Endothelial cell (in vitro differentiated cells): ENCODE measurements around the gene PDE4D. TPM values are rescaled to one million over a fixed set of nuclear protein-coding genes. Genes with fewer than 3 reads are reported as not detected.

ENCODE experiments used
- DNase-seq: peaks from one replicate; pipeline ENCODE4 v3.0.0; 2021; ENCODE audit warnings: low spot score
- H3K27ac Mint-ChIP-seq: one replicate; pipeline ENCODE4 v1.8.0; 2021; ENCODE audit warnings: mixed read lengths, inconsistent platforms; ENCODE audit not compliant: unreplicated experiment
- H3K27me3 Mint-ChIP-seq: one replicate; pipeline ENCODE4 v1.8.0; 2021; ENCODE audit warnings: mild to moderate bottlenecking, moderate library complexity, mixed read lengths, inconsistent platforms; ENCODE audit not compliant: unreplicated experiment
- H3K36me3 Mint-ChIP-seq: one replicate; pipeline ENCODE4 v1.8.0; 2021; ENCODE audit warnings: mild to moderate bottlenecking, low read depth, mixed read lengths, inconsistent platforms; ENCODE audit not compliant: unreplicated experiment
- H3K4me1 Mint-ChIP-seq: one replicate; pipeline ENCODE4 v1.8.0; 2021; ENCODE audit warnings: mild to moderate bottlenecking, mixed read lengths, inconsistent platforms; ENCODE audit not compliant: unreplicated experiment
- H3K4me3 Mint-ChIP-seq: one replicate; pipeline ENCODE4 v1.8.0; 2021; ENCODE audit warnings: mild to moderate bottlenecking, mixed read lengths, inconsistent platforms; ENCODE audit not compliant: unreplicated experiment
- H3K9me3 Mint-ChIP-seq: one replicate; pipeline ENCODE4 v1.8.0; 2021; ENCODE audit warnings: mixed read lengths, inconsistent platforms; ENCODE audit not compliant: unreplicated experiment
- CTCF ChIP-seq: fragments of 200-600 bp; sonication (generic); IDR thresholded peaks from one replicate; pipeline ENCODE4 v1.5.0; 2021; ENCODE audit warnings: antibody characterized with exemption; ENCODE audit not compliant: unreplicated experiment
- total RNA-seq: library from RNA; stranded (reverse); fragmentation: NEBNext Ultra II Directional; extraction: Animal tissue kit (Norgen Biotek cat#: 25700); gene quantifications from one replicate; pipeline ENCODE4 v1.2.1, GENCODE V29; 2021; ENCODE audit not compliant: unreplicated experiment

PDE4D gene
- total RNA-seq, 1 donor from 2014 or later: 9.4 TPM

- Mint-ChIP-seq H3K4me3 (no peak overlapping the region), H3K36me3 (no peaks in the 10 kb centered on the region), H3K9me3 (no peaks in the 10 kb centered on the region), H3K27me3 (no peaks in the 10 kb centered on the region), H3K27ac (no peak overlapping the region), H3K4me1 (peaks cover 19% of the 10 kb centered on the region)
- DNase-seq: no peak
- TF ChIP-seq CTCF: no peak
These were observed 571.9 kb downstream of the PDE4D start for GRCh38 chr5:59321642-59322041.

- no peak overlapping the region for H3K4me3 Mint-ChIP-seq
- no peaks in the 10 kb centered on the region for H3K27me3 Mint-ChIP-seq
- no peak for DNase-seq
- H3K9me3 Mint-ChIP-seq: no peaks in the 10 kb centered on the region
- H3K4me1 Mint-ChIP-seq: peaks cover 19% of the 10 kb centered on the region
- no peak for TF ChIP-seq CTCF
- no peak overlapping the region for H3K27ac Mint-ChIP-seq
- H3K36me3 Mint-ChIP-seq: no peaks in the 10 kb centered on the region
These were observed 573.1 kb downstream of the PDE4D start for GRCh38 chr5:59320420-59320819.

- peaks cover 19% of the 10 kb centered on the region for H3K4me1 Mint-ChIP-seq
- H3K36me3 Mint-ChIP-seq: no peaks in the 10 kb centered on the region
- DNase-seq: no peak
- no peak for TF ChIP-seq CTCF
- H3K9me3 Mint-ChIP-seq: no peaks in the 10 kb centered on the region
- no peak overlapping the region for H3K4me3 Mint-ChIP-seq
- no peak overlapping the region for H3K27ac Mint-ChIP-seq
- no peaks in the 10 kb centered on the region for H3K27me3 Mint-ChIP-seq
These were observed 574.3 kb downstream of the PDE4D start for GRCh38 chr5:59319250-59319649.

GRCh38 chr5:59317774-59318205 lies 575.7 kb downstream of the PDE4D start:
- no peaks in the 10 kb centered on the region for H3K27me3 Mint-ChIP-seq
- H3K4me1 Mint-ChIP-seq: peaks cover 19% of the 10 kb centered on the region
- no peak for DNase-seq
- TF ChIP-seq CTCF: no peak
- H3K9me3 Mint-ChIP-seq: no peaks in the 10 kb centered on the region
- H3K4me3 Mint-ChIP-seq: no peak overlapping the region
- H3K36me3 Mint-ChIP-seq: no peaks in the 10 kb centered on the region
- no peak overlapping the region for H3K27ac Mint-ChIP-seq

- Mint-ChIP-seq H3K4me1 (peaks cover 19% of the 10 kb centered on the region), H3K27me3 (no peaks in the 10 kb centered on the region), H3K9me3 (no peaks in the 10 kb centered on the region), H3K4me3 (no peak overlapping the region), H3K27ac (no peak overlapping the region), H3K36me3 (no peaks in the 10 kb centered on the region)
- TF ChIP-seq CTCF: no peak
- no peak for DNase-seq
These were observed 576.3 kb downstream of the PDE4D start for GRCh38 chr5:59317023-59317773.
